ENCODE data around the gene SORCS3. TPM values are rescaled to one million over a fixed set of nuclear protein-coding genes. Genes with fewer than 3 reads are reported as not detected.

Gene SORCS3
- total and polyA plus RNA-seq, 10 of the 15 experiments (the other 5 are each of a cell fraction or from before 2014, with no cell fraction given), result 0.01 to 0.04 (median 0.02) TPM; not detected in 7

DNA sequence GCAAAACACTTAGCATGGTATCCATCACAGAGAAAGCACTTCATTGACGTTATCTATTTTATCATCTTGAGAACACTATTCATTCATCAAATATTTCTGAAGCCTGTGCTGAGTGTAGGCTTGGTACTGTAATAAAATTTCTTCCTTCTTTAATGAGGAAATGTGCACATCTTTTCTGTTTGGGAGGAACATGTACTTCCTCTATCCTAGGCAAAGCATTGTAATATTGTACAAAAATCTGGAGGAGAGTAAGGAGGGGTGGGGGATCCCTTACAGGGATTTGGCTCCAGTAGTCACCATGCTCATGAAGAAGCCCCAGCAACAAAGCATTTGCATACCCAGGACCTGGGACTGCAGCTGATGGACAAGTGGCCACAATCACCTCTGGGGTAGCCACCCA, 39.9 kb upstream of the SORCS3 start:
- ChIA-PET CTCF (no interaction called here), SMC1A (ENCODE audit: uncharacterized antibody, unreplicated experiment) (no interaction called here)
- no TSS peak for BruUV-seq (replicated peaks)

More for the DNA sequence above, 39.9 kb upstream of the SORCS3 start:
- Histone ChIP-seq H3K4me3 (no peak overlapping the region), H3K9ac (ENCODE audit: control insufficient read depth, insufficient read depth, low read length) (no peak overlapping the region), H3K27me3 (replicated peaks in 1 of 2; ENCODE audit: control insufficient read depth in 2 of 2, insufficient read depth in 2 of 2, low read length in 1 of 2) (no peaks in the 10 kb centered on the region; a peak in 1 of 4 replicates), H4K20me1 (ENCODE audit: control insufficient read depth, insufficient read depth) (no peaks in the 10 kb centered on the region), H3K9me3 (replicated peaks; ENCODE audit: control insufficient read depth, insufficient read depth, low read length) (no peaks in the 10 kb centered on the region), H3K27ac (ENCODE audit: control insufficient read depth, insufficient read depth) (no peak overlapping the region), H3K4me2 (ENCODE audit: control insufficient read depth, insufficient read depth) (no peak overlapping the region), H3K79me2 (ENCODE audit: control insufficient read depth, insufficient read depth, low read length) (no peaks in the 10 kb centered on the region), H2AFZ (ENCODE audit: control insufficient read depth, low read depth, low read length) (no peak overlapping the region), H3K4me1 (ENCODE audit: control insufficient read depth, insufficient read depth, low read length) (no peaks in the 10 kb centered on the region), H3K36me3 (ENCODE audit: control insufficient read depth in 2 of 2, insufficient read depth in 2 of 2, low read length in 1 of 2) (no peaks in the 10 kb centered on the region)
- RAD21 ChIA-PET (ENCODE audit: unreplicated experiment), result no interaction called here
- intact Hi-C loops (cut with micrococcal nuclease; ENCODE audit: unreplicated experiment) (no loop called here), in situ Hi-C loops (cut with MboI) (no loop called here)
- ATAC-seq (no peak), FAIRE-seq (no peak), DNase-seq (ENCODE audit: low read depth, low spot score) (no peak)
- 36% methylated on average over 1 of the region's 1 CpG for WGBS (ENCODE audit: insufficient coverage, insufficient replicate concordance, low lambda C conversion rate, missing lambda C conversion rate)
- no peak for TF ChIP-seq RUNX3 (IDR thresholded peaks at IDR 0.05; ENCODE audit: low read length)
- no peak for TF ChIP-seq JUNB (IDR thresholded peaks at IDR 0.05)
- no peak for TF ChIP-seq HSF1 (IDR thresholded peaks at IDR 0.05; ENCODE audit: low read depth, low read length)
- no peak for TF ChIP-seq HDGF (IDR thresholded peaks at IDR 0.05)
- TF ChIP-seq BHLHE40 (IDR thresholded peaks at IDR 0.05; ENCODE audit: borderline replicate concordance in 1 of 2, low read depth in 2 of 2, low read length in 1 of 2), result no peak
- TF ChIP-seq CEBPB (IDR thresholded peaks at IDR 0.05; ENCODE audit: borderline replicate concordance in 1 of 2, low read depth in 2 of 2, low read length in 2 of 2), result no peak
- TF ChIP-seq MXI1 (IDR thresholded peaks at IDR 0.05; ENCODE audit: low read depth, low read length), result no peak
- TF ChIP-seq RFX5 (IDR thresholded peaks at IDR 0.05; ENCODE audit: low read depth, low read length), result no peak
- TF ChIP-seq SP1 (IDR thresholded peaks at IDR 0.05; ENCODE audit: low read depth, low read length), result no peak
- TF ChIP-seq PKNOX1 (IDR thresholded peaks at IDR 0.05), result no peak
- no peak for TF ChIP-seq LARP7 (IDR thresholded peaks at IDR 0.05)
- TF ChIP-seq NFIC (IDR thresholded peaks at IDR 0.05; ENCODE audit: low read depth, low read length), result no peak
- POLR2A ChIA-PET, result no interaction called here

All from GM12878 (cell line).